ENCODE results near the gene COMMD3. TPM values are rescaled to one million over a fixed set of nuclear protein-coding genes. Genes with fewer than 3 reads are reported as not detected.

The COMMD3 gene
- total RNA-seq, 1 experiment from 2014 or later = 119 TPM

- DNase-seq (ENCODE audit: low spot score) = no peak
- in situ Hi-C loops (cut with HindIII; ENCODE audit: low sequenced_read_pairs) = loop anchor here (25.0 kb wide), 1 partner anchor 669 kb away; no protein-coding TSS in a partner anchor
Observed at GRCh38 chr10:22317771-22318565, 1.8 kb downstream of the COMMD3 start.

- in situ Hi-C loops (cut with HindIII; ENCODE audit: low sequenced_read_pairs) = loop anchor here (25.0 kb wide), 1 partner anchor 669 kb away; no protein-coding TSS in a partner anchor
- no peak for DNase-seq (ENCODE audit: low spot score)
Observed at GRCh38 chr10:22318772-22319171, 2.6 kb downstream of the COMMD3 start.

GRCh38 chr10:22319547-22319979 is 3.4 kb downstream of the COMMD3 start:
- no peak for DNase-seq (ENCODE audit: low spot score)
- in situ Hi-C loops (cut with HindIII; ENCODE audit: low sequenced_read_pairs) = loop anchor here (25.0 kb wide), 1 partner anchor 668 kb away; no protein-coding TSS in a partner anchor

- DNase-seq (ENCODE audit: low spot score) = no peak
- in situ Hi-C loops (cut with HindIII; ENCODE audit: low sequenced_read_pairs) = loop anchor here (25.0 kb wide), 1 partner anchor 667 kb away; no protein-coding TSS in a partner anchor
Observed at GRCh38 chr10:22319980-22320558, 3.9 kb downstream of the COMMD3 start.

- peak; percentile 74 for DNase-seq (ENCODE audit: low spot score)
- in situ Hi-C loops (cut with HindIII; ENCODE audit: low sequenced_read_pairs) = loop anchor here (25.0 kb wide), 1 partner anchor 667 kb away; no protein-coding TSS in a partner anchor
Observed at GRCh38 chr10:22320591-22321155, 4.5 kb downstream of the COMMD3 start, which contains the start of gene BMI1. TSS of gene BMI1 (plus strand) at chr10:22321099. CDS start at chr10:22326450, 5,351 bp downstream.

GRCh38 chr10:22321156-22321923 is 5.2 kb downstream of the COMMD3 start:
- peak; percentile 63 for DNase-seq (ENCODE audit: low spot score)
- in situ Hi-C loops (cut with HindIII; ENCODE audit: low sequenced_read_pairs) = loop anchor here (25.0 kb wide), 1 partner anchor 666 kb away; no protein-coding TSS in a partner anchor

GRCh38 chr10:22321924-22322640 is 5.9 kb downstream of the COMMD3 start:
- in situ Hi-C loops (cut with HindIII; ENCODE audit: low sequenced_read_pairs) = loop anchor here (25.0 kb wide), 1 partner anchor 665 kb away; no protein-coding TSS in a partner anchor
- DNase-seq (ENCODE audit: low spot score) = peak; percentile 42

GRCh38 chr10:22322641-22323160 is 6.5 kb downstream of the COMMD3 start:
- in situ Hi-C loops (cut with HindIII; ENCODE audit: low sequenced_read_pairs) = loop anchor here (25.0 kb wide), 1 partner anchor 665 kb away; no protein-coding TSS in a partner anchor
- peak; percentile 45 for DNase-seq (ENCODE audit: low spot score)

- in situ Hi-C loops (cut with HindIII; ENCODE audit: low sequenced_read_pairs) = loop anchor here (25.0 kb wide), 1 partner anchor 664 kb away; no protein-coding TSS in a partner anchor
- DNase-seq (ENCODE audit: low spot score) = no peak
Observed at GRCh38 chr10:22323538-22324305, 7.5 kb downstream of the COMMD3 start.

- in situ Hi-C loops (cut with HindIII; ENCODE audit: low sequenced_read_pairs) = loop anchor here (25.0 kb wide), 1 partner anchor 663 kb away; no protein-coding TSS in a partner anchor
- no peak for DNase-seq (ENCODE audit: low spot score)
Observed at GRCh38 chr10:22324413-22324812, 8.2 kb downstream of the COMMD3 start.

GRCh38 chr10:22324893-22325271 is 8.7 kb downstream of the COMMD3 start:
- in situ Hi-C loops (cut with HindIII; ENCODE audit: low sequenced_read_pairs) = loop anchor here (25.0 kb wide), 1 partner anchor 662 kb away; no protein-coding TSS in a partner anchor
- DNase-seq (ENCODE audit: low spot score) = no peak

- in situ Hi-C loops (cut with HindIII; ENCODE audit: low sequenced_read_pairs) = no loop called here
- peak; percentile 44 for DNase-seq (ENCODE audit: low spot score)
Observed at GRCh38 chr10:22325272-22326144, 9.3 kb downstream of the COMMD3 start.

GRCh38 chr10:22326145-22326702 is 10.0 kb downstream of the COMMD3 start:
- in situ Hi-C loops (cut with HindIII; ENCODE audit: low sequenced_read_pairs) = no loop called here
- no peak for DNase-seq (ENCODE audit: low spot score)

GRCh38 chr10:22329150-22329549 is 13.0 kb downstream of the COMMD3 start:
- DNase-seq (ENCODE audit: low spot score) = no peak
- in situ Hi-C loops (cut with HindIII; ENCODE audit: low sequenced_read_pairs) = no loop called here

- DNase-seq (ENCODE audit: low spot score) = no peak
- in situ Hi-C loops (cut with HindIII; ENCODE audit: low sequenced_read_pairs) = no loop called here
Observed at GRCh38 chr10:22332116-22332692, 16.0 kb downstream of the COMMD3 start.

Data from G401 (cell line).